Tibial artery (tissue), 4 donors: ENCODE results near the gene STUB1.

Experiments used
- DNase-seq, 2 donors: peaks; one replicate each; pipeline ENCODE4 v3.0.0-alpha.2; 2019
- H3K27ac ChIP-seq, 2 donors: fragments of 200-600 bp; sonication (generic) in 1 of 2; 1 replicate in 1 of 2; 2 replicates in 1 of 2; pipeline ENCODE4 v1.5.1; 2018 to 2019; ENCODE audit warnings: mild to moderate bottlenecking in 1 of 2
- H3K27me3 ChIP-seq, 2 donors: fragments of 200-600 bp; sonication (generic) in 1 of 2; one replicate each; pipeline versions ENCODE4 v1.5.1 to v1.6.0; 2016 to 2019
- H3K36me3 ChIP-seq, 3 donors: fragments of 200-600 bp; sonication (generic) in 2 of 3; one replicate each; pipeline ENCODE4 v1.5.1; 2016 to 2019; ENCODE audit warnings: mild to moderate bottlenecking in 2 of 3
- H3K4me1 ChIP-seq, 4 donors: fragments of 200-600 bp; sonication (generic) in 2 of 4; 1 replicate in 3 of 4; 2 replicates in 1 of 4; pipeline ENCODE4 v1.5.1; 2016 to 2019
- H3K4me3 ChIP-seq, 2 donors: fragments of 200-600 bp; sonication (generic) in 1 of 2; 1 replicate in 1 of 2; 2 replicates in 1 of 2; pipeline ENCODE4 v1.5.1; 2018 to 2019; ENCODE audit warnings: mild to moderate bottlenecking in 2 of 2
- H3K9me3 ChIP-seq, 3 donors: fragments of 200-600 bp; sonication (generic) in 1 of 3; one replicate each; pipeline ENCODE4 v1.5.1; 2016 to 2019
- CTCF ChIP-seq, 2 experiments: fragments of 200-600 bp in 1 of 2; fragments of 450-650 bp in 1 of 2; IDR thresholded peaks; one replicate each; pipeline ENCODE4 v1.5.1; 2017 to 2019; ENCODE audit warnings: antibody characterized with exemption in 2 of 2, mild to moderate bottlenecking in 1 of 2, moderate library complexity in 1 of 2
- intact Hi-C: fragments of 100-400 bp; cut with DNase I; formaldehyde crosslinking; loops from one replicate; pipeline ENCODE4 v1.15.0; 2023; ENCODE audit warnings: low total_unique reads

Gene STUB1

GRCh38 chr16:724188-725040 lies 44.2 kb downstream of the STUB1 start:
- intact Hi-C loops = no loop called here
- DNase-seq = no peak

GRCh38 chr16:725041-725376 lies 44.8 kb downstream of the STUB1 start:
- DNase-seq = no peak
- Histone ChIP-seq H3K27me3 (peaks cover 0 to 45% of the 10 kb centered on the region in 2 donors), H3K9me3 (no peaks in the 10 kb centered on the region), H3K4me3 (no peak overlapping the region), H3K4me1 (peaks cover 0 to 54% (median 45%) of the 10 kb centered on the region in 4 donors), H3K36me3 (peaks cover 0 to 8% (median 0%) of the 10 kb centered on the region in 3 donors), H3K27ac (no peak overlapping the region)
- intact Hi-C loops = no loop called here
- TF ChIP-seq CTCF (IDR thresholded peaks at IDR 0.05) = no peak

More at GRCh38 chr16:724188-725040, 44.2 kb downstream of the STUB1 start:
- H3K9me3 ChIP-seq = no peaks in the 10 kb centered on the region
- H3K27ac ChIP-seq = no peak overlapping the region
- H3K36me3 ChIP-seq = peaks cover 0 to 2% (median 0%) of the 10 kb centered on the region in 3 donors
- H3K4me1 ChIP-seq = peaks cover 0 to 59% (median 49%) of the 10 kb centered on the region in 4 donors
- TF ChIP-seq CTCF (IDR thresholded peaks at IDR 0.05) = no peak
- no peak overlapping the region for H3K4me3 ChIP-seq
- peaks cover 0 to 45% of the 10 kb centered on the region in 2 donors for H3K27me3 ChIP-seq

- intact Hi-C loops = no loop called here
- peaks cover 0 to 14% (median 0%) of the 10 kb centered on the region in 3 donors for H3K36me3 ChIP-seq
- H3K27ac ChIP-seq = no peak overlapping the region
Measured at GRCh38 chr16:725463-726187, 45.4 kb downstream of the STUB1 start.

GRCh38 chr16:726188-726437 lies 45.9 kb downstream of the STUB1 start:
- Histone ChIP-seq H3K27me3 (peaks cover 0 to 45% of the 10 kb centered on the region in 2 donors), H3K36me3 (peaks cover 0 to 19% (median 0%) of the 10 kb centered on the region in 3 donors), H3K4me1 (peaks cover 0 to 45% (median 38%) of the 10 kb centered on the region in 4 donors), H3K4me3 (no peak overlapping the region), H3K27ac (no peak overlapping the region), H3K9me3 (no peaks in the 10 kb centered on the region)
- intact Hi-C loops = no loop called here
- TF ChIP-seq CTCF (IDR thresholded peaks at IDR 0.05) = no peak
- no peak for DNase-seq

More at GRCh38 chr16:725463-726187, 45.4 kb downstream of the STUB1 start:
- DNase-seq = no peak
- no peak overlapping the region for H3K4me3 ChIP-seq
- H3K9me3 ChIP-seq = no peaks in the 10 kb centered on the region
- peaks cover 0 to 48% (median 38%) of the 10 kb centered on the region in 4 donors for H3K4me1 ChIP-seq
- peaks cover 0 to 45% of the 10 kb centered on the region in 2 donors for H3K27me3 ChIP-seq
- TF ChIP-seq CTCF (IDR thresholded peaks at IDR 0.05) = no peak

GRCh38 chr16:726438-727290 lies 46.5 kb downstream of the STUB1 start, which contains the start of the genes CCDC78 and HAGHL:
Gene CCDC78 (minus strand): TSS chr16:726443. CDS start chr16:726367, 76 bp downstream.
Gene HAGHL (plus strand): TSS chr16:727106. CDS start chr16:727510, 404 bp downstream.
- Histone ChIP-seq H3K27ac (no peak within 1 kb of the TSS), H3K36me3 (peaks cover 0 to 25% (median 0%) of the 10 kb centered on the region in 3 donors), H3K4me3 (peak within 1 kb of the TSS; percentile 39 to 44), H3K4me1 (peaks cover 0 to 40% (median 34%) of the 10 kb centered on the region in 4 donors), H3K9me3 (no peaks in the 10 kb centered on the region), H3K27me3 (peaks cover 0 to 45% of the 10 kb centered on the region in 2 donors)
- intact Hi-C loops = no loop called here
- no peak for TF ChIP-seq CTCF (IDR thresholded peaks at IDR 0.05)
- DNase-seq = no peak
